ENCODE measurements around the gene TCERG1L.

- TF ChIP-seq POLR2AphosphoS5 (IDR thresholded peaks at IDR 0.05) = no peak
- TF ChIP-seq, protein P1, sequence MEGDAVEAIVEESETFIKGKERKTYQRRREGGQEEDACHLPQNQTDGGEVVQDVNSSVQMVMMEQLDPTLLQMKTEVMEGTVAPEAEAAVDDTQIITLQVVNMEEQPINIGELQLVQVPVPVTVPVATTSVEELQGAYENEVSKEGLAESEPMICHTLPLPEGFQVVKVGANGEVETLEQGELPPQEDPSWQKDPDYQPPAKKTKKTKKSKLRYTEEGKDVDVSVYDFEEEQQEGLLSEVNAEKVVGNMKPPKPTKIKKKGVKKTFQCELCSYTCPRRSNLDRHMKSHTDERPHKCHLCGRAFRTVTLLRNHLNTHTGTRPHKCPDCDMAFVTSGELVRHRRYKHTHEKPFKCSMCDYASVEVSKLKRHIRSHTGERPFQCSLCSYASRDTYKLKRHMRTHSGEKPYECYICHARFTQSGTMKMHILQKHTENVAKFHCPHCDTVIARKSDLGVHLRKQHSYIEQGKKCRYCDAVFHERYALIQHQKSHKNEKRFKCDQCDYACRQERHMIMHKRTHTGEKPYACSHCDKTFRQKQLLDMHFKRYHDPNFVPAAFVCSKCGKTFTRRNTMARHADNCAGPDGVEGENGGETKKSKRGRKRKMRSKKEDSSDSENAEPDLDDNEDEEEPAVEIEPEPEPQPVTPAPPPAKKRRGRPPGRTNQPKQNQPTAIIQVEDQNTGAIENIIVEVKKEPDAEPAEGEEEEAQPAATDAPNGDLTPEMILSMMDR (IDR thresholded peaks at IDR 0.05 in 8 of 11, conservative IDR thresholded peaks at IDR 0.05 in 3 of 11) = no peak
Measured at GRCh38 chr10:131204406-131205152, 106.9 kb downstream of the TCERG1L start.
